GM18502 (cell line): ENCODE data around the gene DIS3L2.

Experiments
- ATAC-seq: cut with Tn5 transposase; IDR thresholded peaks from one replicate; pipeline ENCODE4 v1.9.1; 2021; ENCODE audit warnings: mild to moderate bottlenecking; ENCODE audit not compliant: unreplicated experiment, poor library complexity

Gene DIS3L2

GRCh38 chr2:232216028-232216427, 254.5 kb downstream of the DIS3L2 start:
- ATAC-seq, result no peak

GRCh38 chr2:232218778-232219495, 257.4 kb downstream of the DIS3L2 start:
- ATAC-seq, result no peak

GRCh38 chr2:232219496-232219870, 258.0 kb downstream of the DIS3L2 start:
- no peak for ATAC-seq

- no peak for ATAC-seq
Measured at GRCh38 chr2:232219932-232220331, 258.4 kb downstream of the DIS3L2 start.

GRCh38 chr2:232225429-232225828, 263.9 kb downstream of the DIS3L2 start:
- no peak for ATAC-seq

- ATAC-seq, result no peak
Measured at GRCh38 chr2:232225895-232226294, 264.4 kb downstream of the DIS3L2 start.

GRCh38 chr2:232228332-232228731, 266.8 kb downstream of the DIS3L2 start:
- ATAC-seq, result no peak

GRCh38 chr2:232228971-232229894, 267.7 kb downstream of the DIS3L2 start:
- ATAC-seq, result no peak

- ATAC-seq, result no peak
Measured at GRCh38 chr2:232229911-232230310, 268.4 kb downstream of the DIS3L2 start.

GRCh38 chr2:232230560-232230959, 269.0 kb downstream of the DIS3L2 start:
- ATAC-seq, result no peak

GRCh38 chr2:232231554-232231953, 270.0 kb downstream of the DIS3L2 start:
- ATAC-seq, result no peak

GRCh38 chr2:232232915-232233314, 271.4 kb downstream of the DIS3L2 start:
- ATAC-seq, result no peak

GRCh38 chr2:232234922-232235615, 273.6 kb downstream of the DIS3L2 start:
- no peak for ATAC-seq

- peak; percentile 30 for ATAC-seq
Measured at GRCh38 chr2:232235716-232236115, 274.2 kb downstream of the DIS3L2 start.

- ATAC-seq, result peak; percentile 84
Measured at GRCh38 chr2:232236200-232236599, 274.7 kb downstream of the DIS3L2 start.

GRCh38 chr2:232237464-232237863, 276.0 kb downstream of the DIS3L2 start:
- ATAC-seq, result no peak

GRCh38 chr2:232238108-232238507, 276.6 kb downstream of the DIS3L2 start:
- no peak for ATAC-seq

- no peak for ATAC-seq
Measured at GRCh38 chr2:232238596-232238995, 277.1 kb downstream of the DIS3L2 start.

GRCh38 chr2:232239951-232240681, 278.6 kb downstream of the DIS3L2 start:
- no peak for ATAC-seq

- no peak for ATAC-seq
Measured at GRCh38 chr2:232240906-232241305, 279.4 kb downstream of the DIS3L2 start.
